NT2/D1 (cell line): ENCODE results near the gene DSPP.

Experiments
- DNase-seq: peaks from one replicate; pipeline ENCODE4 v3.0.0-alpha.2; 2011; ENCODE audit warnings: low read depth, low spot score
- H3K27me3 ChIP-seq: 2 replicates; pipeline ENCODE4 v1.6.0; 2011; ENCODE audit warnings: mild to moderate bottlenecking; ENCODE audit not compliant: insufficient read length, insufficient read depth
- H3K36me3 ChIP-seq: 2 replicates; pipeline ENCODE4 v1.6.1; 2011; ENCODE audit warnings: mild to moderate bottlenecking, low read length, mixed read lengths; ENCODE audit not compliant: insufficient read depth, insufficient read length
- H3K4me1 ChIP-seq: 2 replicates; pipeline ENCODE4 v1.5.1; 2011; ENCODE audit not compliant: insufficient read depth, insufficient read length
- H3K4me3 ChIP-seq: 2 replicates; pipeline ENCODE4 v1.5.1; 2011; ENCODE audit warnings: low read depth; ENCODE audit not compliant: insufficient read length
- H3K9ac ChIP-seq: 2 replicates; pipeline ENCODE4 v1.6.0; 2011; ENCODE audit warnings: low read depth; ENCODE audit not compliant: insufficient read length
- H3K9me3 ChIP-seq: 2 replicates; pipeline ENCODE4 v1.5.1; 2011; ENCODE audit warnings: mild to moderate bottlenecking, low read length; ENCODE audit not compliant: insufficient read depth
- SUZ12 ChIP-seq: IDR thresholded peaks from 2 replicates; pipeline ENCODE4 v1.6.1; 2011; ENCODE audit not compliant: insufficient read length, insufficient read depth; ENCODE audit errors: extremely low read depth
- YY1 ChIP-seq: IDR thresholded peaks from 2 replicates; pipeline ENCODE4 v1.6.1; 2011; ENCODE audit not compliant: insufficient read length, insufficient read depth
- ZNF274 ChIP-seq: IDR thresholded peaks from 2 replicates; pipeline ENCODE4 v1.6.1; 2011; ENCODE audit warnings: mild to moderate bottlenecking, low read depth, low read length

The DSPP gene

GRCh38 chr4:87631668-87632067, 23.3 kb downstream of the DSPP start:
- peaks cover 4% of the 10 kb centered on the region; the same call in 1 of the 2 replicates for H3K9me3 ChIP-seq
- H3K27me3 ChIP-seq: no peaks in the 10 kb centered on the region
- no peak overlapping the region for H3K9ac ChIP-seq
- peaks cover 2% of the 10 kb centered on the region for H3K4me1 ChIP-seq
- no peak for DNase-seq
- no peak for TF ChIP-seq ZNF274
- no peak for TF ChIP-seq SUZ12
- no peak for TF ChIP-seq YY1
- no peak overlapping the region for H3K4me3 ChIP-seq
- no peaks in the 10 kb centered on the region for H3K36me3 ChIP-seq

GRCh38 chr4:87632469-87632868, 24.1 kb downstream of the DSPP start:
- no peak overlapping the region for H3K4me3 ChIP-seq
- H3K4me1 ChIP-seq: peaks cover 2% of the 10 kb centered on the region
- peaks cover 4% of the 10 kb centered on the region; the same call in 1 of the 2 replicates for H3K9me3 ChIP-seq
- H3K9ac ChIP-seq: no peak overlapping the region
- no peaks in the 10 kb centered on the region for H3K36me3 ChIP-seq
- DNase-seq: no peak
- no peak for TF ChIP-seq YY1
- no peak for TF ChIP-seq ZNF274
- TF ChIP-seq SUZ12: no peak
- no peaks in the 10 kb centered on the region for H3K27me3 ChIP-seq

GRCh38 chr4:87633243-87633642, 24.9 kb downstream of the DSPP start:
- no peak overlapping the region for H3K9ac ChIP-seq
- H3K4me3 ChIP-seq: no peak overlapping the region
- H3K36me3 ChIP-seq: no peaks in the 10 kb centered on the region
- TF ChIP-seq SUZ12 (no peak), ZNF274 (no peak), YY1 (no peak)
- no peaks in the 10 kb centered on the region for H3K27me3 ChIP-seq
- H3K9me3 ChIP-seq: peaks cover 4% of the 10 kb centered on the region; the same call in 1 of the 2 replicates
- peaks cover 2% of the 10 kb centered on the region for H3K4me1 ChIP-seq
- no peak for DNase-seq

- Histone ChIP-seq H3K9ac (no peak overlapping the region), H3K4me3 (no peak overlapping the region), H3K9me3 (no peaks in the 10 kb centered on the region), H3K36me3 (no peaks in the 10 kb centered on the region), H3K4me1 (no peaks in the 10 kb centered on the region), H3K27me3 (no peaks in the 10 kb centered on the region)
- no peak for TF ChIP-seq SUZ12
- TF ChIP-seq ZNF274: no peak
- no peak for TF ChIP-seq YY1
- DNase-seq: no peak
These were observed 36.0 kb downstream of the DSPP start for GRCh38 chr4:87644286-87644685.

GRCh38 chr4:87649980-87650379, 41.7 kb downstream of the DSPP start, which contains the start of gene DMP1:
Gene DMP1 (plus strand): TSS chr4:87650280. CDS start chr4:87656493, 6,213 bp downstream.
- H3K27me3 ChIP-seq: no peaks in the 10 kb centered on the region
- DNase-seq: no peak
- H3K9ac ChIP-seq: no peak within 1 kb of the TSS
- no peaks in the 10 kb centered on the region for H3K4me1 ChIP-seq
- no peaks in the 10 kb centered on the region for H3K9me3 ChIP-seq
- H3K36me3 ChIP-seq: no peaks in the 10 kb centered on the region
- H3K4me3 ChIP-seq: no peak within 1 kb of the TSS
- TF ChIP-seq ZNF274 (no peak), SUZ12 (no peak), YY1 (no peak)

GRCh38 chr4:87650938-87651337, 42.6 kb downstream of the DSPP start:
- DNase-seq: no peak
- no peaks in the 10 kb centered on the region for H3K27me3 ChIP-seq
- H3K4me1 ChIP-seq: no peaks in the 10 kb centered on the region
- no peaks in the 10 kb centered on the region for H3K36me3 ChIP-seq
- H3K4me3 ChIP-seq: no peak overlapping the region
- TF ChIP-seq YY1: no peak
- no peak for TF ChIP-seq SUZ12
- no peak for TF ChIP-seq ZNF274
- no peak overlapping the region for H3K9ac ChIP-seq
- no peaks in the 10 kb centered on the region for H3K9me3 ChIP-seq

GRCh38 chr4:87651941-87652340, 43.6 kb downstream of the DSPP start:
- H3K4me3 ChIP-seq: no peak overlapping the region
- H3K9me3 ChIP-seq: no peaks in the 10 kb centered on the region
- H3K27me3 ChIP-seq: no peaks in the 10 kb centered on the region
- no peaks in the 10 kb centered on the region for H3K36me3 ChIP-seq
- no peak for DNase-seq
- no peaks in the 10 kb centered on the region for H3K4me1 ChIP-seq
- TF ChIP-seq YY1 (no peak), SUZ12 (no peak), ZNF274 (no peak)
- no peak overlapping the region for H3K9ac ChIP-seq
